ENCODE data around the gene FKBP1A. TPM values are rescaled to one million over a fixed set of nuclear protein-coding genes. Genes with fewer than 3 reads are reported as not detected.

FKBP1A gene
- total and polyA plus RNA-seq, 2 experiments from 2014 or later = 99.5 to 161 TPM

DNA sequence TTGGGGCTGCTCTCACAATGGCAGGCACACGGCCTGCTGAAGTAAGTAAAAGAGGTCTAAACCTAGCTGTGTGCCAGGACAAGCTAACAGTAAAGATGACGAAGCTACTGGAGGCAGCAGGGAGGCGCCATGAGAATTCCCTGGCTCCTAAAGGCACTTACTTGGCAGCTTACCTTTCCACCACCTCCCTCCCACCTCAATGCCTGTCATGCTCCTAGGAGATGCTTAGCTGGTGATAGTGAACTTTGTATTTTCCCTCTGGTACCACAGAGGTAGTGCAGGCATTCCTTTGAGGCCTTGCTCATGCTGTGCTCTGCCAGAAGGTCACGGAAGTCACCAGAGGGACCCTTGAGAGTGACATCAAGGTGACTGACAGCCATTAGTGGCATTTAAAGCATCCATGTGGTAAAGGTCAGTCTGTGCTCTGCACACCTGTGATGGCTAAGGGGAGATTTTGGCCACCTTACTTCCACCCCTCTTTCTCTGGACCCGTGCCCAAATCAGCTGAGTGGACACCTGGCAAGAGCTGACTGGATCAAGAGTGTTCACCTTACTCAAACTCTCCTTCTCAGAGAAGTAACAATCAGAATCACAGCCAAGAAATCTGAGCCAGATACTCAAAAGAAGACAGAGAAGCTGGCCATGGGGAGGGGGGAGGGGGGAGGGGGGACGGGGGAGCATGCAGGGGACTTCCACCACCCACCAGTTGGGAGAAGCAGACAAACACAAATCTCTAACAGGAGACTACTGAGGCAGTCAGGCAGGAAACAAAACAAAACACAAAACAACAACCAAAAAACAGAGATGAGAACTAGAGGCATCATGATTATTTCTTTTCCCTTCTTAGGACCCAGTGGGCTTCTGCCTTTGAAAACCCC, 2.9 kb downstream of the FKBP1A start:
- 79% methylated on average over 6 of the region's 6 CpGs for WGBS (ENCODE audit: low lambda C conversion rate, missing lambda C conversion rate)
- no peaks in the 10 kb centered on the region for H3K27me3 ChIP-seq
- H2AFZ ChIP-seq = no peak overlapping the region
- H3K4me3 ChIP-seq = no peak overlapping the region
- H3K9me2 ChIP-seq (replicated peaks; ENCODE audit: insufficient read depth) = no peaks in the 10 kb centered on the region
- peaks cover 25% of the 10 kb centered on the region for H3K4me1 ChIP-seq (ENCODE audit: insufficient read depth)
- H4K20me1 ChIP-seq (ENCODE audit: insufficient read depth, poor library complexity, severe bottlenecking) = peaks cover 57% of the 10 kb centered on the region
- peak overlapping the region; percentile 82 for H3K4me2 ChIP-seq
- no peak for DNase-seq (ENCODE audit: low spot score)
- TF ChIP-seq, protein P1, sequence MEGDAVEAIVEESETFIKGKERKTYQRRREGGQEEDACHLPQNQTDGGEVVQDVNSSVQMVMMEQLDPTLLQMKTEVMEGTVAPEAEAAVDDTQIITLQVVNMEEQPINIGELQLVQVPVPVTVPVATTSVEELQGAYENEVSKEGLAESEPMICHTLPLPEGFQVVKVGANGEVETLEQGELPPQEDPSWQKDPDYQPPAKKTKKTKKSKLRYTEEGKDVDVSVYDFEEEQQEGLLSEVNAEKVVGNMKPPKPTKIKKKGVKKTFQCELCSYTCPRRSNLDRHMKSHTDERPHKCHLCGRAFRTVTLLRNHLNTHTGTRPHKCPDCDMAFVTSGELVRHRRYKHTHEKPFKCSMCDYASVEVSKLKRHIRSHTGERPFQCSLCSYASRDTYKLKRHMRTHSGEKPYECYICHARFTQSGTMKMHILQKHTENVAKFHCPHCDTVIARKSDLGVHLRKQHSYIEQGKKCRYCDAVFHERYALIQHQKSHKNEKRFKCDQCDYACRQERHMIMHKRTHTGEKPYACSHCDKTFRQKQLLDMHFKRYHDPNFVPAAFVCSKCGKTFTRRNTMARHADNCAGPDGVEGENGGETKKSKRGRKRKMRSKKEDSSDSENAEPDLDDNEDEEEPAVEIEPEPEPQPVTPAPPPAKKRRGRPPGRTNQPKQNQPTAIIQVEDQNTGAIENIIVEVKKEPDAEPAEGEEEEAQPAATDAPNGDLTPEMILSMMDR (IDR thresholded peaks at IDR 0.05; ENCODE audit: poor library complexity) = no peak
- TF ChIP-seq EZH2phosphoT487 (IDR thresholded peaks at IDR 0.05; ENCODE audit: low read depth, severe bottlenecking, unreplicated experiment) = no peak
- TF ChIP-seq EZH2 (IDR thresholded peaks at IDR 0.05; ENCODE audit: borderline replicate concordance) = no peak
- H3K36me3 ChIP-seq (replicated peaks; ENCODE audit: insufficient read depth, low read depth) = no peaks in the 10 kb centered on the region
- no peak overlapping the region for H3K27ac ChIP-seq
- no peaks in the 10 kb centered on the region for H3K9me3 ChIP-seq (ENCODE audit: low read depth)
- peaks cover 77% of the 10 kb centered on the region for H3K79me2 ChIP-seq

DNA sequence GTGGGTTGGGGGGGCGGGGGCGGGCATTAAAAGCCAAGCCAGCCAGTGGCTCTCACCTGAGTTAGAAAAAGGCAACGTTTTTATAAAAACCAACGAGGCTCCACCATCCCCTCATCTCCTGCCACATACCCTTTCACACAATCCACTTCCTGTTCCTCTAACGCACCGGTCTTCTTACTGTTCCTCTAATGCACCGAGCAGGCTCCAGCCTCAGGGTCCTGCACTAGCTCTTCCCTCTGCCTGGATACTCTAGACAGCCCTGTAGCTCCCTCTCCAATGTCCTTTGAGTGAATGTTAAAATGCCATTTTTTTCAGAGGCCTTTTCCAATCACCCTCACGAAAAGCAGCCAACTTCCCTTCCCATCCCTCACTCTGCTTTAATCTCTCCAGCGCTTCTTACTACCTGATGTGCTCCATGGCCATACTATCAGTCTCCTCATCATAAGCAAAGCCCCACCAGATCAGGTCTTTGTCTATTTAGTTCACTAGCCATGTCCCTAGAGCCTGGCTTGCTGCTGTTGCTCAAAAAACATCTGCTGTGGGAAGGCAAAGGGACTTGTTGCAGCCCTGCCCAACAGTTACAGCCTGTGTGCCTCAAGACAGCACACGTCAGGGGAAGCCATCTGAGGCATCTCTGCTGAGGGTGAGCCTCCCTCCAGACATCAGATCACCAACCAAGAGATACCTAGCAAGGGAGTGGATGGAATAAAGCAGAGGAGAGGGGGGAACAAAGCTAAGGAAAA, 3.9 kb downstream of the FKBP1A start:
- peaks cover 33% of the 10 kb centered on the region for H3K4me1 ChIP-seq (ENCODE audit: insufficient read depth)
- H3K36me3 ChIP-seq (replicated peaks; ENCODE audit: insufficient read depth, low read depth) = no peaks in the 10 kb centered on the region
- no peak overlapping the region for H3K4me3 ChIP-seq
- no peaks in the 10 kb centered on the region for H3K27me3 ChIP-seq
- peaks cover 65% of the 10 kb centered on the region for H4K20me1 ChIP-seq (ENCODE audit: insufficient read depth, poor library complexity, severe bottlenecking)
- peak overlapping the region; percentile 1 for H3K4me2 ChIP-seq
- TF ChIP-seq EZH2 (IDR thresholded peaks at IDR 0.05; ENCODE audit: borderline replicate concordance) (no peak), EZH2phosphoT487 (IDR thresholded peaks at IDR 0.05; ENCODE audit: low read depth, severe bottlenecking, unreplicated experiment) (no peak)
- TF ChIP-seq, protein P1 (IDR thresholded peaks at IDR 0.05; ENCODE audit: poor library complexity) = no peak
- H3K27ac ChIP-seq = no peak overlapping the region
- peaks cover 84% of the 10 kb centered on the region for H3K79me2 ChIP-seq
- no peaks in the 10 kb centered on the region for H3K9me3 ChIP-seq (ENCODE audit: low read depth)
- 87% methylated on average over 10 of the region's 10 CpGs for WGBS (ENCODE audit: low lambda C conversion rate, missing lambda C conversion rate)
- H2AFZ ChIP-seq = no peak overlapping the region
- DNase-seq (ENCODE audit: low spot score) = no peak
- H3K9me2 ChIP-seq (replicated peaks; ENCODE audit: insufficient read depth) = no peaks in the 10 kb centered on the region

DNA sequence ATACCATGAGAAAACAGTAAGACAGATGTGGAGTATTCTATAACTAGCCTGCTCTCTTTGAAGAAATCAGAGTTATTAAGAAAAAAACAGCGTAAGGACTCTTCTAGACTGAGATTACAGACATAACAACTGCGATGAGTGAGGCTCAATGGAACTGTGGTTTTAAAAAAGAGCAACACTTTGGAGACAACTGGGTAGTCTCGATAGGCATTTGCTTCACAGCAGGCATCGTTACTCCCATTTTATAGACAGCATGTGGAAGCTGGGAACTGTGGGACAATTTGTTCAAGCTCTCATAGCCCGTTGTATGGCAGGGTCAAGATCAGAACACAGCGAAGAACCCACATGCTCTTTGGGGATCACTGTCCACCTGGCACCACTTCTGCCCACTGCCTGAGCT, 4.6 kb downstream of the FKBP1A start:
- H3K4me2 ChIP-seq = no peak overlapping the region
- peaks cover 35% of the 10 kb centered on the region for H3K4me1 ChIP-seq (ENCODE audit: insufficient read depth)
- H2AFZ ChIP-seq = no peak overlapping the region
- H3K36me3 ChIP-seq (replicated peaks; ENCODE audit: insufficient read depth, low read depth) = no peaks in the 10 kb centered on the region
- H3K27me3 ChIP-seq = no peaks in the 10 kb centered on the region
- H3K27ac ChIP-seq = no peak overlapping the region
- H3K79me2 ChIP-seq = peaks cover 86% of the 10 kb centered on the region
- 73% methylated on average over 6 of the region's 6 CpGs for WGBS (ENCODE audit: low lambda C conversion rate, missing lambda C conversion rate)
- TF ChIP-seq, protein P1 (IDR thresholded peaks at IDR 0.05; ENCODE audit: poor library complexity) = no peak
- TF ChIP-seq EZH2 (IDR thresholded peaks at IDR 0.05; ENCODE audit: borderline replicate concordance) (no peak), EZH2phosphoT487 (IDR thresholded peaks at IDR 0.05; ENCODE audit: low read depth, severe bottlenecking, unreplicated experiment) (no peak)
- H3K9me3 ChIP-seq (ENCODE audit: low read depth) = no peaks in the 10 kb centered on the region
- no peak overlapping the region for H3K4me3 ChIP-seq
- peaks cover 68% of the 10 kb centered on the region for H4K20me1 ChIP-seq (ENCODE audit: insufficient read depth, poor library complexity, severe bottlenecking)
- DNase-seq (ENCODE audit: low spot score) = no peak
- no peaks in the 10 kb centered on the region for H3K9me2 ChIP-seq (replicated peaks; ENCODE audit: insufficient read depth)

Measured in hepatocyte (in vitro differentiated cells).